GM19099 (cell line): Measurements from ENCODE around the gene KDM5C.

Source experiments
- POLR2A ChIP-seq: IDR thresholded peaks from 3 replicates; pipeline ENCODE4 v1.6.1; 2011; ENCODE audit warnings: low read depth; ENCODE audit not compliant: insufficient read length; ENCODE audit errors: extremely low read depth

KDM5C gene

DNA sequence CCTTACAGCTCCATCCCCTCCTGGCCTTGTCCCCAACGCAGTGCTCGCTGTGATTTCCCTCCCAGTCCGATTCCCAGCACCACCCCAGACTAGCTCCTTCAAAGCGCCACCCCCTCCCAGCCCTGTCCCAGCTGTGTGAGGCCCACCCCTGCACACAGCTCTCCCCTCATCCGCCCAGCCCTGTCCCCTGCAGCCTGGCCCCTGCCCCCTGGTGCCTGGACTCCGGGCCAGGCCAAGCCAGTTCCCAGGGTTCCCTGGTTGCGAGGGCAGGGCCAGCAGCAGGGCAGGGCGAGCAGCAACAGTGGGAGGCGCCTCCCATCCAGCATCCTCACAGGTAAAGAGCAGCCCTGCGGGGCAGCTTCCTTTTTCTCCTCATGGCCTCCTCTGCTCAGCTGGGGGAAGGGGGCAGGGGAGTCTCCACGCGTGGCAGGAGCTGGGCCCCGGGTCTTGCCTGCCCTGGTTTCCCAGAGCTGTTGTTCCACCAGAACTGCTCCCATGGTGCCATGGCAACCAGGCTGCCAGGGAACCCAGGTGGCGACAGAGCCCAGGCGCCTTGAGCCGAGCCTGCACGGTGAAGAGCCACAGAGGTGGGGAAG, 31.5 kb upstream of the KDM5C start:
- no peak for TF ChIP-seq POLR2A

DNA sequence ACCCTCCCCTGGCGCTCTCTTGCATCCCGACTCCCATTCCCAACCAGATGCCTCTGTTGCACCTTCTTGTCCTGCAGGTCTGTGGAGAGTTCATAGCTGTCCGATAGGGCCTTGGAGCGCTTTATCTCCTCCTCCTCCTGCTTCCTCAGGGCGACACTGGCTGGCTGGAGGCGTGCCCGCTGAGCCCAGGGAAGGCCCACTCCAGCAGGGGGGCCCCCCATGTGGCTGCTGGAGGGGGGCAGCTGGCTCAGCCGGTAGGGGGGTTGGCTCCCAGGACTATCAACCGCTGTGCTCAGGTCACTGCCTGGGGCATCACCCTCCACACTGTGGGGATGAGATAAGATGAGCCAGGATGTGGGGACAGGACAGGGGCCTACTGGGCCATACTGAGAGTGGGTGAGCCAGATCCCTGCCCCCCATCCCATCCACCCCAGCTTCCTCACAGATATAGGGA, 30.8 kb upstream of the KDM5C start:
- no peak for TF ChIP-seq POLR2A

DNA sequence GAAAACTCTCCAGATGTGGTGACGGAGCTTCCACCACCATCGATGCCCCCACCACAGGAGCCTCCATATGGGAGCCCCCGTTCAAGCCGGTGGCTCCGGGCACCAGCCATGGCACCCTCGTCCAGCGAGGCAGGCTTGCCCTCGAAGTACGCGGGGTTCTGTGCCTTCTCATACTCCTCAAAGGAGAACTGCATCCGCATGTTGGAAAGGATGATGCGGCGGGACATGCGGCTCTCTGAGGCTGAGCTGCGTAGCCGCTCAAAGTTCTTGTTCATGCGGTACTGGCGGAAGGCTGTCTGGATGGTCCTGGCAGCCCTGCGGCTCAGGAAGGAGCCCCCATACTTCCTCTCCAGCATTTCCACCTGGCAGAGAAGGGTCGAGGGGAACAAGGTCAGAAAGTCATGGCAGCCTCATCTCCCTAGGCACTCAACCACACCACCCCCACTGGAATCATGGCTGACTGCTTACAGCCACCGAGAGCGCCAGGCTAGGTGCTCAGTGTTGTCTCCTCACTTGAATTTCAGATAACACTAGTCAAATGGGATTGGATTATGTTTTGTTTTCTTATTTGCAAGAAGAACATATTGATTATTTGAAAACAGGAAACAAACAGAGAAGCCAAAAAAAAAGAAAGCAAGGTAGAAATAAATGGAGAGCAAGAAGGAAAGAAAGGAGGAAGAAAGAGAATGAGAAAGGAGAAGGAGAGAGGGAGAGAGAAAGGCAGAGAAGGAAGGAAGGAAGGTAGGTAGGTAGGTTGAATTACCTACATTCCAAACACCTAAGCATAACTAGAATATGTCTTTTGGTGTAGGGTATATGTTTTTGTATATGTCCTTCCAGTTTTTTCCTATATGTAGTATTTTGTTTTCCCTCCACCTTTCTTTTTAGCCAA, 29.8 kb upstream of the KDM5C start:
- TF ChIP-seq POLR2A, result no peak

DNA sequence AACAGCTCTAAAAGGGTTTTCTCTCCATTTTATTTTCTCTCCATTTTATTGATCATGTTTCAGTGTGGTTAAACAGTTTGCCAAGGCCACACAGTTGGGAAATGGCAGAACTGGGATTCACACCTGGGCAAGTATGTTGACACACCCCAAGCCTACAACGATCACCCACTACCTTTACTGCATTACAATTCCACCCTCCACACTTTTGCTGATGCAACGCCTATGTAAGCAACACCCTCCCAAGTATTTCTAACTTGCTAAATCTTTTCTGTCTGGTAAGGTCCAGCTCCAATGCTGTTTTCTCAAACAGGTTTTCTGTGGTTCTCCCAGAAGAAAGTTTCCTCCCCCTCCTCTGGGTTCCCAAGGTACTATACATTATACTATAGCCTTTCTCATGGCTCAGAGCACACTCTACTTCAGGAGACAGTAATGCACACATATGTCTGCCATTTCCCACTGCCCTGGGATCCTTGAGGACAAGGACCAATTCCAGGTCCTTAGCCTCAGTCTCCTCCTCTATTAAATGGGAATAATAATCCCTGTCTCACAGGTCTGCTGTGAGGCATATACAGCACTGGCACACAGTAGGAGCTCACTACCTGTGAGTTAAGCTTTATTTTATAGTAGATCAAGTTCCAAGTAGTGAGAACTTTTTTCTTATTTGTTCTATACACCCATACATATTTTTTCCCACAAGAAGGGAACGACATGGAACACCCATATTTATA, 28.4 kb upstream of the KDM5C start:
- no peak for TF ChIP-seq POLR2A

DNA sequence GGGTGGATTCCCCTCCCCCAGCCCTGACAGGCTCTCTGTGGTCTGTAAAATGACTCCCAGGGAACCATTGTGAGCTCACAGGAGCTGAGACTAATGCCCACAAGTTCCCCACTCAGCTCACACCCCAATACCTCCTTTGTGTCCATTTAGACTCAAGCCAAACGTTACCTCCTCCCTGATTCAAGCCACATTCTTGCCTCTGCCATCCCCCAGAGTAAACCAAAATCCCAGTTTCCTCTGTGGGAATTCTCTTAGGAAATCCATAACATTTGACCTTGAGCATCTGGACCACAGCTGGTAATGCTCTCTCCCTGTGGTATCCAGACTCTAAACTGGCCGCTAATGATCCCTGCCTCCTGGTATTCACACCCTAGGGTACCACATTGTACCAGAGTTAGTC, 26.3 kb upstream of the KDM5C start:
- TF ChIP-seq POLR2A, result no peak

DNA sequence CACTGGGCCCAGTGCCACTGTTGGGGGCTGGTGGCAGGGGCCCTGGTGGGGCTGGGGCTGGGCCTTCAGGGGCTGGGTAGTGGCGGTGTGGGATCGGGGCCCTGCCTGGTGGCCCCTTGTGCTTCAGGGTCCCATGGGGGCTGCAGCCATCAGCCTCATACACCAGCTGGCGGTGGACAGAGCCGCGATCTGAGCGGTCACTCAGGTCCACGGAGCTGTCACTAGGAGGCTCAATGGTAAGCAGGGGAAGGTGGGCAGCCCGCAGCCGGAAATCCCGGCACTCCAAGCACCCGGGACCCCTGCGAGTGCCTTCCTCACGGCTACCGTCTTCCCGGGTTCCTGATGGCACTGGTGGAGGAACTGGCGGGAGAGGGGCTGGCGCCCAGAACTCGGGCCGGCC, 25.5 kb upstream of the KDM5C start:
- TF ChIP-seq POLR2A, result no peak

DNA sequence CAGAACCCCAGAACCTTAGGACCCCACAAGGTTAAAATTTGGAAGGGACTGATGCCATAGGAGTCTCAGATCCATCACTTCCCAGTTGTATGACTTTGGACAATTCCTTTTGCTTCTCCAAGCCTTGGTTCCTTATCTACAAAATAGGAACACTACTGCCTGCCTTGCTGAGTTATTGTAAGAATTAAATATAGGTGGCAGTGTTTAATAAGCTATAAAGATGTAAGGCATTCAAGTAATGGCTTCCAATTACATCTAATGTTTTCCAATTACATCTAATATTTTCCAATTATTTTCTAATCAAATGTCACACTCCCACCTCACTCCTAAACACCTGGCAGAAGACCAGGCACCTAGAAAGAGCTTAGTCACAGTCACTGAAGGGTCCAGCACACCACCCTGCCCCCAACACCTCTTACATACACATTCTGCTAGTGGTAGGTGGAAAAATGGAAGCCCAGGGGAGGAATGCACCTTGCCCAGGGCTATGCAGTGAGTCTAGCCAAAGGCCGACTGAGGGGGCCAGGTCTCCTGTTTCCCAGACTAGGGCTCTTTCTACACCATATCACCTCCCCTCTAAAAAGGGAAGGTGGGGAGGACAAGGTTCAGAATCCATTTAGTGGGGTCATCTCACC, 24.5 kb upstream of the KDM5C start:
- TF ChIP-seq POLR2A, result no peak

DNA sequence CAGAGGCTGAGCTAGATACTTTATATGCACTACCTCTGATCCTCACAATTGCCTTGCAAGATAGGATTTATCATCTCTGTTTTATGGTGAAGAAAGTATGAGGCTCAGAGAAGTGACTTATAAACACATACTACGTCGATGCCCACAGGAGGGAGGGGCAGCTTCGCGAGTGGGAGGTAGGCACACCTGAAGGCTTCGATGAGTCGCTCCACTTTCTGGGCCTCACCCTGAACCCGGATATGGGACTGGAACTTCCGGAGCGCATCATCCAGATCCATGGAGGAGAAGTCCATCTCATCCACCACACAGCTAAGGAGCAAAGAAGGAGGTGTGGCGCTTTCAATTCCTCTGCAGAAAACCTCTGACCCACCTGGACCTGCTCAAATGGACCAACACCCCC, 22.9 kb upstream of the KDM5C start:
- TF ChIP-seq POLR2A, result no peak

DNA sequence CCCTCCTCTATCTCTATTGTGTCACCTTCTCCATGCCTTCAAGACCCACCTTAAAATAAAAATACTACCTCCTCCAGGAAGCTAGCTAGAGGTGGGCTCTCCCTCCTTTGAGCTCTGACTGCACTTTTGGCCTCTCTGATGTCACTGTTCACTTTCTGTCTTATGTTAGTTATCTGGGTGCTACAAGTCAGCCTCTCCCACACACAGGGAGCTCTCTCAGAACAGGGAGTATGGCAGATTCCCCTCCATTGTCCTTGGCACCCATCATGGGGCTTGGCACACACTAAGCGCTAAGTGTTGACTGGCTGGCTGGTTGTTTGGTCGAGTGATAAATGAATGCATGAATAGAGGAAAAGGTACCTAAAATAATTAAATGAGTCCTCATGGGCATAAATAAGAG, 21.2 kb upstream of the KDM5C start:
- no peak for TF ChIP-seq POLR2A

DNA sequence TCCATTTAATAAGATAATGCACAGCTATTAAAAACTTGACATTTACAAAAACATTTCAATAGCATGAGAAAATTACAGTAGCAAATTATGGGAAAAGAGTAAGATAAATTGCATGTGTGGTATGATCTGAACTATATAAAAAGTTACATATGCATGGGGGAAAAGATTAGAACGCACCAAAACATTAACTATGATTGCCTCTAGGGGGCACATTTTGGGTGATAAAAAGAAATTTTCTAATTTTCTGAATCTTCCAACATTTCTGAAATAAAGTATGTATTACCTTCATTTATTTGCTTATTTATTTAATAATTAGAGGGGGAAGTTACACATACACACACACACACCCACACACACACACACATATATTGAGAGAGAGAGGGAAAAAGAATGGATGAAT, 19.6 kb upstream of the KDM5C start:
- no peak for TF ChIP-seq POLR2A

DNA sequence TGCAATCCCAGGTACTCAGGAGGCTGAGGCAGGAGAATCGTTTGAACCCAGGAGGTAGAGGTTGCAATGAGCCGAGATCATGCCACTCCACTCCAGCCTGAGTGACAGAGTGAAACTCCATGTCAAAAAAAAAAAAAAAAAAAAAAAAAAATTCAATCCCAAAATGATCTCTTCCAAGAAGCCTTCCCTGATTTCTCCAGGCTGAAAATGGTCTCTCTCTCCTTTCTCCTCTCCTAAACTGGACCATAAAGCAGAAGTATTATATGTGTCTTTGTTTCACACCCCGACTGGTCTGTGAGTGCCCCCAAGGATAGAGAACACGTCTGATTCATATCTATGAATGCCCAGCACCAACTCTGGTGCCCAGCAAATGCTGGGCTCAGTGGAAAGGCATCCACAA, 17.3 kb upstream of the KDM5C start:
- no peak for TF ChIP-seq POLR2A

DNA sequence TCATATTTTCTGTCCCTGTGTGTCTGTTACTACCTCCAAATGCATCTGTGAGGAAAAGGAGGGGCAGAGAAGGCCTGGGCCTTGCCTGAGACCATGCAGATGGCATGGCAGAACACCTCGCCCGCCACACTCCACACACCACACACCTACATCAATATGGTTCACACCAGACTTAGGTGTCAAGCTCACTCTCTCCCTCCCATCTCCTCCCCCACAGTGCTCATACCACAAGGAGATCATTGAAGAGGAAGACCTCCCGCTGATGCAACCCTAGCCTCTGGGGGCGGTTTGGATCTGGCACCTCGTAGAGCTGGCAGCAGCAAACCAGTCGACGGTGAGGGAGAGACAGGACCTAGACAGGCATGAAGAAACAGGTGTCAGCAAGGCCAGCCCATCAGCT, 16.6 kb upstream of the KDM5C start:
- no peak for TF ChIP-seq POLR2A

DNA sequence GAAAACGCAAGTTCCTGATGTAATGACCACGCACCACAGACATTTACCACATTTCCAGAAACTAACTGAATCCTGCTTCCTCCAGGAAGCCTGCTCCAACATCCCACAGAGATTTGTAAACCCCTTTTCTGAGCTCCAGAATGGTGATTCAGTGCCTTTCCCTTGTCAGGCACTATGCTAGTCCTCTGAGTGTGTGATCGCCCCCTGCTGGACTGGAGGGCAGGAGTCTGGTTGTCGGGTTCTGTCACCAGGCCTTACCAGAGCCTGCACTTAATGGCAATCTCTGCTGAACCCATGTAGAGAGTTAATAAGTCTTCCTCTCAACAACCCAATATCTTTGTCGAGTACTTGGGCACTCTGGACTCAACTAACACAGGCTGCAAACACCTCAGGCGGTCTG, 14.5 kb upstream of the KDM5C start:
- TF ChIP-seq POLR2A, result no peak

DNA sequence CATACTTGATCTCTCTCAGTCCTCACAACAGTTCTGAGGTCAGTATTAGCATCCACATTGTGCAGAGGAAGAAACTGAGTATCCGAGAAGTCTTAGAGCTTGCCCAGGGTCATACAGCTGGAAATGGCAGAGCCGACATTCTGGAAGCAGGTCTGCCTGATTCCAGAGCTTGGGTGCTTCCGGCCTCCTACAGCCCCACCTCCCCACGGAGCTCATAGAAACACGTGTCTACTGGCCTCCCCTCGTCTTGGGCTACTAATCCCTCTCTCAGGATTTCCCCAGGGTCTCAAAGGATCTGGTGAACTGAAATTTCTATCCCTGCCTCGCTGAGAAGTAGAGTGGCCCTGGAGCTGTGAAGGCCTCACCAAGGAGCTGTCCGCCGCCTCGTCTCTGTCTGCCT, 12.0 kb upstream of the KDM5C start:
- TF ChIP-seq POLR2A, result no peak

DNA sequence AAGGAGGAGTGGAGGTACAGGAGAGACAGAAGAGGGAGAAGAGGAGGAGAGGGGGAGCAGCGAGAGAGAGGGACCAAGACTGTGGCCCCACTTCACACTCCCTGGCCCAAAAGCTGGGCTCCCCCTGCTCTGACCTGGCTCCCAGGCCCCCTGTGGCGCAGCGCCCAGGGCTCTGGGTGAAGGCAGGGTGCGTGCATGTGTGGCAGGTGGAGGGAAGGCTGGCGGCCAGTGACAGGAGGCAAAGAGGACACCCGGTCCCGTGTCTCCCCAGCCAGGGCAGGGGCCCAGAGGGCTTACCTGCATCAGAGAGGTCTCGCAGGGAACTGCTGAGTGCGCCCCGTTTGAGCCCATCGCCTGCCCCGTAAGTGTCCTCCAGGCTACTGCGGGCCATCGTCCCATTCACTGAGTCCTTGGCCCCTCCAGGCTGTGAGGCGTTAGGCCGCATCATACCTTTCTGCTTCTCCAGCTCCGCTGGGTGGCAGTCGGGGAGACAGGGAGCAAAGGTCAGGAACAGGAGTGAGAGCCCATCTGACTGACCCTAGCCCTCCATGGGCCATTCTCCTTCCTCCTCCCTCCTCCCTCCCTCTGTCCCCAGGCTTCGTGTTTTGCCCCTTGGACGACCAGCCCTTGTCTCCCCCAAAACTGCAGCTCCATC, 11.1 kb upstream of the KDM5C start:
- TF ChIP-seq POLR2A, result no peak
